ENCODE results near the gene KMT2B.

KMT2B gene

DNA sequence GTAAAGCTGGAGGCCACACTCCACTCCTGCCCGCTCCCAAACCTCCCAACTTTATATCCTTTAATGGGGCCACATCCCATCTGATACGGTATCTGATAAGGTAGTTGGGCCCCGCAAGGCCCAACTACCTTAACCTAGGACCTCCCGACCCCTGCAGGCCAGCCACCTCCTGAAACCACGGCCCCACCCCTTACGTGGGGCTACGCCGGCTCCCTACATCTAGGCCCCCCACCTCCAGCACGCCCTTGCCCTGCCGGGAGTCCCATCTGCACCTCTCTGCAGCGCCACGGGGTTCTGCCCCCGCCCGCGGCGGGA is 22.3 kb downstream of the KMT2B start:
- DNase-seq (ENCODE audit: insufficient read length, low spot score) (no peak), FAIRE-seq (no peak)

GRCh38 chr19:35740423-35741202 is 22.8 kb downstream of the KMT2B start:
- DNase-seq (ENCODE audit: insufficient read length, low spot score) (peak; percentile 99), FAIRE-seq (peak; percentile 93)

- DNase-seq (ENCODE audit: insufficient read length, low spot score) (no peak), FAIRE-seq (no peak)
Measured at GRCh38 chr19:35741203-35741515, 23.4 kb downstream of the KMT2B start.

DNA sequence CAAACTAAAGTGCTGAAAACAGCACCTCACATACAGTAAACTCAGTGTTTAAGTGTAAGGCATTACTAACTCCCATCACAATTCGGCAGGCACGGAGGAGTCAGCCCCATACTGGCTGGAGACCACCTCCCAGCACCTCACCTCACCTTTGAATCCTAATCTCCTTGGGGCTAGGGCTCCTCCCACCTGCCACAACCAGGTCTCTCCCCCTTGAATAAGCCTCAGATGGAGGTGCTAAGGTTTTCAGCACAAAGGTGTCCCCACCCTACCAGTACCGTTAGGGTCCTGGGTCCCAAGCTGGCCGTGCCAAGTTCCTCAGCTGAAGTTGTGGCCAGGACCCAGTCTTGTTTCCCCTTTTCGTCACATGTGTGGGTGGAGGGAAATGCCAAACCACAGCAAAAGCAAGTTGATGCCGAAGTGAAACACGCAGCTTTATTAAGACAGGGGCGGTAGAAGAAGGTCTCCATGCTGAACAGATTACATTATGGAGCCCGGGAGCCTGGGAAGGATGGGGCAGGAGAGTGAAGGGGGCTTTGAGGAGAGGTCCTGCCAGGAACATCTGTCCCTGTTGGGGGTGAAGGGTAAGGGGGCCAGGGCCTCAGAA is 24.4 kb downstream of the KMT2B start, which contains the start of gene IGFLR1:
IGFLR1 (minus strand) TSS at position 332 of the 604 bp plus-strand sequence. CDS start 1,272 bp downstream, outside the sequence.
- DNase-seq (ENCODE audit: insufficient read length, low spot score) (no peak), FAIRE-seq (peak; percentile 93)

GRCh38 chr19:35743640-35744429 is 26.0 kb downstream of the KMT2B start:
- FAIRE-seq = no peak
- DNase-seq (ENCODE audit: insufficient read length, low spot score) = no peak

DNA sequence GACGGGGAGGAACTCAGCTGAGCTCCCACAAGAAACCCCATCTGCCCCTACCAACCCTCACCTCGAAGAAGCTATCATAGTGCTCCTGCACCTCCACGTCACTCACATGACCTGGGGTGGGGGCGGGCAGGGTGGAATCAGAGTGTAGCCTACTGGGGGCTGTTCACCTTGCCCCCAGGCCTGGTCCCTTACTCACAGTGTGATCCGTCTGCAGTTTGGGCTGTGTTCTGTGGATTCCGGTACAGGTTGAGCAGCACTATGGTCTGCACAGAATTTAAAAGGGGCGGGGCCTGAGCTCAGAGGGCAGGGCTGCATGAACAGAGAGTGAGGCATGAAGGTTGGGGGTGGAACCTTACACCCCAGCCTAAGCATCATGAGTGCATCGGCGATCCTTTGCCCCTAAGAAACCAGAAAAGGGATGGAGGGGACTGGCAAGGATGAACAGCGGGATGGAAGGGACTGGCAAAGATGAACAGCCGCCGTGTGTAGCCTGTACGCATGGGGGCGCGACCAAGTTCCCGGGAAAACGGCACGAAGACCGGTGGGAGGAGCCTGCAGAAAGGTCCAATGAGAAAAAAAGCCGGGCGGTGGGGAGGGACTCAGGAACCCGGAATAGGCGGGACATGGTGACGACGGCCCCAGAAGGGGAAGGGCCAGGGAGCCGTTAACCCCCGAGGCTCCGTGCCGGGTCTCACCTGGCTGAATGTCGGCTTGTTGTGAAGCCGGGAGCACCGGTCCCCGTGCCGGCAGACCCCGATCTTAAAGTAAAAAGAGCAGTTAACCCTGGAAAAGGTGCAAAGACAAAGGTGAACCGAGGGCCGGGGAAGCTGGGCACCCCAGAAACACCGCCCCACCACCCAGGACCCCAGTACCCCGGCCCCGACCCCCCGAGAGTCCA is 26.9 kb downstream of the KMT2B start:
- DNase-seq (ENCODE audit: insufficient read length, low spot score) (no peak), FAIRE-seq (no peak)

DNA sequence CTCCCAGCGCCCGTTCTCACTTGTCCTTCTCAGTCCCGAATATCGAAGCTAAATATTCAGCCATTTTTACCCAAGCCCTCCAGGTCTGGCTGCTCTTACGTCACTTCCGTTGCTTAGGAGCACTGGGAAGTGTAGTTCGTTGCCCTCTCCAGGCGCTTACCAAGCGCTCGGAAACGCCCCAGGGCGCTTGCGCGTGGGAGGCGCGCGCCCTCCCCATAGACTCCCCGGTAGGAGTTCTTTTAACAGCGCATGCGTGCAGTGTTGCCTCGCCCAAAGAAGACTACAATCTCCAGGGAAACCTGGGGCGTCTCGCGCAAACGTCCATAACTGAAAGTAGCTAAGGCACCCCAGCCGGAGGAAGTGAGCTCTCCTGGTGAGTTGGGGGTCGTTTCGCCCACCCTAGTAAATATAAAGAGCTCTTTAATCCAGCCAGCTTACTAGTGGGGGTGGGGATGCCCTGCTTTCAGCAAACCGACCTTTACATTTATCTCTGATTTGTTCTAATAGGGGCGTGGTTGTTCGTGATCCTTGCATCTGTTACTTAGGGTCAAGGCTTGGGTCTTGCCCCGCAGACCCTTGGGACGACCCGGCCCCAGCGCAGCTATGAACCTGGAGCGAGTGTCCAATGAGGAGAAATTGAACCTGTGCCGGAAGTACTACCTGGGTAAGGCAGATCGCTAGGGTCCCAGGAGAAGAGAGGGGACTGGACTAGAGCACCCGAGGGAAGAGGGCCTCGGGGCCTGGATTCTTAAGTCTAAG is 27.7 kb downstream of the KMT2B start, which contains the start of the genes PSENEN and U2AF1L4:
PSENEN (plus strand) TSS at position 324 of the 759 bp plus-strand sequence; CDS start at position 604, 280 bp downstream.
U2AF1L4 (minus strand) TSS at position 91 of the 759 bp plus-strand sequence; CDS start at position 64, 27 bp downstream.
- FAIRE-seq (peak; percentile 97), DNase-seq (ENCODE audit: insufficient read length, low spot score) (peak; percentile 68)

GRCh38 chr19:35746087-35746462 is 28.3 kb downstream of the KMT2B start:
- DNase-seq (ENCODE audit: insufficient read length, low spot score) = no peak
- no peak for FAIRE-seq

DNA sequence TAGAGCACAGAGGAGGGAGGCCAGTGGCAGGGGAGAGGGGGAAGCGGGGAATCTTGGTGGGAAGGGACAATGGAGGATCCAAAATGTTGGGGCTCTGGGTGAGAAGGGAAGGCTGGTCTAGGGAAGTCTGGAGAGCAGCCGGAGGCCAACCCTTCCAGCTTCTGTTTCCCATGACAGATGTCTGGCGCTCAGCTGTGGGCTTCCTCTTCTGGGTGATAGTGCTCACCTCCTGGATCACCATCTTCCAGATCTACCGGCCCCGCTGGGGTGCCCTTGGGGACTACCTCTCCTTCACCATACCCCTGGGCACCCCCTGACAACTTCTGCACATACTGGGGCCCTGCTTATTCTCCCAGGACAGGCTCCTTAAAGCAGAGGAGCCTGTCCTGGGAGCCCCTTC is 28.7 kb downstream of the KMT2B start:
- DNase-seq (ENCODE audit: insufficient read length, low spot score) = no peak

DNA sequence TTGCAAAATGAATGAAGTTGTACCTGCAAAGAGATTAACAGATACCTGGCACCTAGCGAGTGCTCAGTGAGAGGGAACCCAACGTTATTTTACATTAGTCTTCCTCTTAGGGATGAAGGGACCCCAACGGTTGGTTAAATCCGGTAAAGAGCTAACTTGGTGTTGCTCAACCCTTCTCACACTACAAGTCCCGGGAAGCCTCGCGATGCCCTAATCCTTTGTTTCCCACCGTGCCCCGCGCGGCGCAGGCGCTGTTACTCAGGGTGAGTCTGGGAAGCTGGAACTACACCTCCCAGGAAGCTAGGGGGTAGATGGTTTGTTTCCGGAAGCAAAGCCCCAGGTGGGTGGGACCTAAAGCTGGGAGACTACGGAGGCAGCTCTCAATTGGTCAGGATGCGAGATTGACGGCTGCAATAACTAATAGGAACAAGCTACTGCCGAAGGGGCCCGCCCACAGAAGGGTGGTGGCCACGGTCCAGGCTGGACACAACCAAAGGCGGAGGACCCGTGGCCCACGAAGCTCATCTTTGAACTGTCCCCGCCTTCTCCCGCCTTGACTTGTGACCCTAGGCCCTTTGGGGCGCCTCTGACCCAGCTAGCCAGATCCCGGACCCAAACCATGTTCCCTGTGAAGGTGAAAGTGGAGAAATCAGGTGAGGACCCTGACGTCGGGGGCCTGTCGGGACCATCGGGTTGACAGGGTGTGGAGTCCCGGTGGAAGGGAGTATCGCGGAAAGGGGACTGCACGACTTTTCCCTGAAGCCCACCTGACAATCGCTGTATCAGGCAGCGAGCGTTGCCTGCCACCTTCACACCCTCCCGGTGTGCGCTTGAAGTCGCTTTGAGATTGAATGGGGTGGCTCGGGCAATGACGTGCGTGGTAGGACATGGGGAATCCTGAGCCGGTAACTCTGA is 30.6 kb downstream of the KMT2B start, which contains the start of gene LIN37:
LIN37 (plus strand) TSS at position 471 of the 915 bp plus-strand sequence; CDS start at position 620, 149 bp downstream.
- DNase-seq (ENCODE audit: insufficient read length, low spot score) (peak; percentile 87), FAIRE-seq (peak; percentile 99)

More for the DNA sequence above, 28.7 kb downstream of the KMT2B start:
- FAIRE-seq = no peak

DNA sequence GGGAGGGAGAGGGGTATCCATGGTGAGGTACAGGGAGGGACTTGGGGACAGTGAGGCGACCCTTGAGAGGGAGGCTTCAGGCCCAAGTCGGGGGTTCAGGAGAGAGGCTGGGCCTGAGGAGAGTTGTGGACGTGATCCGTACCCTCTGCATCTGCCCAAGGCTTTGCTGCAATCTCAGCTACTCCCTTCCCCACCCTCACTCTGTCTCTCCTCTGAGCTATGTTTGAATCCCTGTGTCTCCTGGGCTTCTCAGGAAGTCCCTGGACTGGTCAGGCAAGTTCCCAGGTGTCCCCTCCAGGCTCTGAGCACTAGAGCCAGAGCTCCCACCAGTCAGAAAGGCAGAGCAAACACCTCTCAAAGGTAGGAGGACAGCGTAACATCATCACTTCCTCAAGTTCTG is 32.4 kb downstream of the KMT2B start:
- FAIRE-seq = no peak

DNA sequence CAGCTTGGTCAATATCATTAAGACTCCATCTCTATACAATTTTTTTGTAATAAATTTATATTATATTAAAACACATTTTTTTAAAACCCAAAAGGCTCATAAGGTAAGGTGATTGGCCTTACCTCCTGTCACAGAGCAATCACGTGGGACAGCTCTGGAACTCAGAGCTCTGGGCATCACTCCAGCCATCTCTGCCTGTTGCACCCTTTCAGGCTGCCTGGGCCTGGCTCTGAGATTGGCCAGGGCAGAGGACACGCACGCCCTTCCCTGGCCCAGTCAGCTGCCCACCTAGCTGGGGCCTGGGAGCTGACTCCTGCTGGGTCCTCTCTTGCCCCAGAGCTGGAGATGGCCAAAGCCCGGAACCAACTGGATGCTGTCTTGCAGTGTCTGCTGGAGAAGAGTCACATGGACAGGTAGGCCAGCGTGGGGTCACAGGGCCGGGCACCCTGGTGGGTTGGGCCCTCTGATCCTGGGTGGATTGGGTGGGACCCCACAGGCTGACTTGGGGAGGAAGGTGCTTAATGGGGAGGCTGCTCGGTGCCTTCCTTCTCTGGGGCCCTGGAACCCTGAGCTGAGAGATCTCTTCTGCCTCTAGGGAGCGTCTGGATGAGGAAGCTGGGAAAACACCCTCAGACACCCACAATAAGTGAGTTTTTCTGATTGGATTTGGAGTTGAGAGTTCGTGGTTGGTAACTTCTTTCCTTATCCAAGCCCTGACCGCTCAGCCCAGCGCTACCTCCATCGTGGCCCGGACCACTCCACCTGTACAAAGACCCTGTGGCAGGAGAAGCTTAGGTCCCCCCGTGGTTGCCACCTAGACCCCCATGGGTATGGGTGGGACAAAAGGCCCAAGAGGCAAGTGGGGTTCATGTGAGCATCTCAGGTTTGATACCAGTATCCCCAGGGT is 34.3 kb downstream of the KMT2B start:
- FAIRE-seq (no peak), DNase-seq (ENCODE audit: insufficient read length, low spot score) (no peak)

More for the DNA sequence above, 32.4 kb downstream of the KMT2B start:
- no peak for DNase-seq (ENCODE audit: insufficient read length, low spot score)

DNA sequence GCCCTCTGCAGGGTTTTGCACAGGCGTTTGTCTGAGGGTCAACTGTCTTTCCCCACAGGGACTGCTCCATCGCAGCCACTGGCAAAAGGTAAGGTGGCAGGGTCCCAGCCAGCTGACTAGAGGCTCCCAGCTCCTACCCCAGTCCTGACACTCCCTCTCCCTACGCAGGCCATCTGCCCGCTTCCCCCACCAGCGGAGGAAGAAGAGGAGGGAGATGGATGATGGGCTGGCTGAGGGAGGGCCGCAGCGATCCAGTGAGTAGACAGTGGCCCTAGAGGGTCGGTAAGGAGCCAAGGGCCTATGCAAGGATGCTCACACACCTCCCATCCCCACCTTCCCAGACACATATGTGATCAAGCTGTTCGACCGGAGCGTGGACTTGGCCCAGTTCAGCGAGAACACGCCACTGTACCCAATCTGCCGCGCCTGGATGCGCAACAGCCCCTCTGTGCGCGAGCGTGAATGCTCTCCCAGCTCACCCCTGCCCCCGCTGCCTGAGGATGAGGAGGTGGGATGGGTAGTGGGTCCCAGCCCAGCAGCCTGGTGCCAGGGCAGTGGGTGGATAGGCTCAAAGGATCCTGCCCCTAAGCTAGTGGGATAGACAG is 35.0 kb downstream of the KMT2B start:
- FAIRE-seq (no peak), DNase-seq (ENCODE audit: insufficient read length, low spot score) (no peak)

GRCh38 chr19:35753634-35754369 is 36.0 kb downstream of the KMT2B start:
- no peak for DNase-seq (ENCODE audit: insufficient read length, low spot score)
- no peak for FAIRE-seq

DNA sequence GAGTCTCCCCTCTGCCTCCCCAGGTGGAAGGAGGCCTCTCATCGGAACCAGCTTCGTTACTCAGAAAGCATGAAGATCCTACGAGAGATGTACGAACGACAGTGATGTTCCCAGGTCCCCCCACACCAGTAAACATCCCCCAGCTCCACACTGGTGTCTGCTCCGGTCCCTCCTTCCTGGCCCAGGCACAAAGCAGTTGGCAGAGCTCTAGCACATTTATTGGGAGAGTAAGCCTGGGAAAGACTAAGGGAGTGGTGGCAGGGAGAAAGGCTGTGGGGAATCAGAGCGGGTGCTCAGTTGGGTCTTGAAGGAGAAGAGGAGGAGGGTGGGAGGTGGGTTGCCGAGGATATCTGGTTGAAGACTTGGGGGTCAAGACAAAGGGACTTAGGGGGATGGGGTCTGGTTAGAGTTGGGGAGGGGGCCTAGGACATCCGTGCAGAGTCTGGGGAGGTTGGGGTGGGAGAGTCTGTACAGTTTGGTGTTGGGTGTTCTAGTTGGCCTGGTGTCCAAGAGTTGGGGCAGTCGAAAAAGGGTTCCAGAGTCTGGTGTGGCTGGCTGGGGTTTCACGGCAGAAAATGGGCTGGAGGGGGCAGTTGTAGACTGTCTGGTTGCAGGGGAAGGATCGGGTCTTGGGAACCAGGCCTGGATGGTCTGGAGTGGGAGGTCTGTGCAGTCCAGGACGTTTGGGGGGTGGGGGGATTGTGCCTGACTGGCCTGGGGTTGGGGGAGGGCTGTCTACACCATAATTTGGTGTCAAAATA is 36.7 kb downstream of the KMT2B start:
- no peak for FAIRE-seq

DNA sequence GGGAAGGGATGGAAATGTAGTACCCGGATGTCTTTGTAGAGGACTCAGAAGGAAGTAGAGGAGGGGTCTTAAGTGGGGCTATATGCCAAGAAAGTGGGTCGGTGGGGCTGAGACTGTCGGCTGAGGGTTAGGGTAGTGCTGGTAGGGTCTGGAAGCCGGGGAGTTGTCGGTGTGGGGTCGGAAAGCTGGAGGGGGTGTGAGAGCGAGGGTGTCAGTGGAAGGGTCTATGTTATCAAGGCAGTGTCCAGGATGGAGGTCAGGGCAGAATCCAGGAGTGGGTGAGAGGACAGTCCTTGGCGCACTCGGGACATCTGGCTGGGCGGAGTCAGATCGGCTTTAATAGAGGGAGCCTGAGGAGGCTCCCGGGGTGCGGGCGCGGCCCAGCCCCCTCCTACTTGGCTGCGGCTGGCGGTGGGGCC is 37.3 kb downstream of the KMT2B start:
- FAIRE-seq (no peak), DNase-seq (ENCODE audit: insufficient read length, low spot score) (no peak)

More for the DNA sequence above, 36.7 kb downstream of the KMT2B start:
- DNase-seq (ENCODE audit: insufficient read length, low spot score) = no peak
